IMR-90 (cell line): ENCODE measurements around the gene AHCYL2. TPM values are rescaled to one million over a fixed set of nuclear protein-coding genes. Genes with fewer than 3 reads are reported as not detected.

Experiments used
- ATAC-seq: fragments of 200-7000 bp; cut with Tn5 transposase; 2 replicates; pipeline ENCODE4 v1.9.1; 2020; ENCODE audit warnings: low read depth, mild to moderate bottlenecking, moderate library complexity
- BruUV-seq: library from RNA; stranded (reverse); fragments of 400-500 nt; replicated peaks from 2 replicates; lab custom pipeline; 2021; lab: Mats Ljungman, UMichigan
- CTCF ChIA-PET: fragments of 300-600 bp; formaldehyde crosslinking; extraction: SDS; loops from one replicate; lab custom pipeline; 2021; ENCODE audit warnings: antibody characterized with exemption; lab: Yijun Ruan, JAX
- POLR2A ChIA-PET: fragments of 300-600 bp; sonication (Branson Sonifier 250); formaldehyde crosslinking; loops from one replicate; lab custom pipeline; 2022; ENCODE audit warnings: antibody characterized with exemption; ENCODE audit not compliant: unreplicated experiment; lab: Charles Lee
- DNase-seq: peaks from one replicate; pipeline ENCODE4 v3.0.0; 2013
- H2AFZ ChIP-seq: replicated peaks from 2 replicates; pipeline ENCODE3; 2013; ENCODE audit warnings: low read length, mild to moderate bottlenecking; ENCODE audit not compliant: poor library complexity
- H2AK5ac ChIP-seq: 2 replicates; pipeline ENCODE4 v1.6.1; 2013; ENCODE audit warnings: low read depth, low read length, inconsistent platforms
- H2AK9ac ChIP-seq: replicated peaks from 2 replicates; pipeline ENCODE3; 2013; ENCODE audit warnings: mild to moderate bottlenecking, low read depth, low read length, moderate library complexity; ENCODE audit not compliant: poor library complexity
- H2BK120ac ChIP-seq: 2 replicates; pipeline ENCODE4 v1.6.1; 2013; ENCODE audit warnings: low read depth, low read length, inconsistent platforms
- H2BK15ac ChIP-seq: 3 replicates; pipeline ENCODE4 v1.6.1; 2013; ENCODE audit warnings: low read depth, low read length, inconsistent platforms
- H2BK20ac ChIP-seq: 2 replicates; pipeline ENCODE4 v1.6.1; 2013; ENCODE audit warnings: low read depth, mild to moderate bottlenecking, inconsistent platforms, low read length, moderate library complexity
- H2BK5ac ChIP-seq: 2 replicates; pipeline ENCODE4 v1.6.1; 2013; ENCODE audit warnings: mild to moderate bottlenecking, low read depth, low read length, inconsistent platforms; ENCODE audit not compliant: poor library complexity, severe bottlenecking
- H3K14ac ChIP-seq: replicated peaks from 2 replicates; pipeline ENCODE4 v1.6.1; 2013; ENCODE audit warnings: low read depth, low read length, inconsistent platforms
- H3K18ac ChIP-seq: 2 replicates; pipeline ENCODE4 v1.6.1; 2013; ENCODE audit warnings: low read depth, low read length, control low read depth
- H3K23ac ChIP-seq: 2 replicates; pipeline ENCODE4 v1.6.1; 2013; ENCODE audit warnings: low read depth, low read length, inconsistent platforms
- H3K27ac ChIP-seq: 2 replicates; pipeline ENCODE4 v1.5.1; 2013; ENCODE audit warnings: mild to moderate bottlenecking, control low read depth, low read length; ENCODE audit not compliant: insufficient read depth
- H3K27me3 ChIP-seq: 2 replicates; pipeline ENCODE4 v1.6.1; 2013; ENCODE audit warnings: low read length; ENCODE audit not compliant: control insufficient read depth, insufficient read depth
- H3K36me3 ChIP-seq: 2 replicates; pipeline ENCODE4 v1.6.1; 2013; ENCODE audit warnings: low read length, mixed read lengths; ENCODE audit not compliant: control insufficient read depth, insufficient read depth
- H3K4ac ChIP-seq: 2 replicates; pipeline ENCODE4 v1.6.1; 2013; ENCODE audit warnings: low read depth, low read length, inconsistent platforms
- H3K4me1 ChIP-seq: 2 replicates; pipeline ENCODE4 v1.6.1; 2013; ENCODE audit warnings: low read length, mixed read lengths; ENCODE audit not compliant: control insufficient read depth, insufficient read depth
- H3K4me2 ChIP-seq: 2 replicates; pipeline ENCODE4 v1.6.1; 2013; ENCODE audit warnings: low read depth, mild to moderate bottlenecking, control low read depth, low read length, moderate library complexity
- H3K4me3 ChIP-seq: 2 replicates; pipeline ENCODE4 v1.5.1; 2013; ENCODE audit warnings: low read depth, mild to moderate bottlenecking, control low read depth, low read length, moderate library complexity; ENCODE audit not compliant: insufficient read depth
- H3K56ac ChIP-seq: 2 replicates; pipeline ENCODE4 v1.6.1; 2013; ENCODE audit warnings: low read length, inconsistent platforms; ENCODE audit not compliant: insufficient read depth; ENCODE audit errors: extremely low read depth
- H3K79me1 ChIP-seq, 2 experiments: 2 replicates each; pipeline ENCODE4 v1.6.1; 2013; ENCODE audit warnings: low read length in 2 of 2, inconsistent platforms in 1 of 2, low read depth in 1 of 2
- H3K9ac ChIP-seq: 2 replicates; pipeline ENCODE4 v1.6.1; 2013; ENCODE audit warnings: low read depth, low read length, control low read depth
- H3K9me1 ChIP-seq: 2 replicates; pipeline ENCODE4 v1.6.1; 2013; ENCODE audit warnings: low read length, inconsistent platforms; ENCODE audit not compliant: insufficient read depth
- H3K9me3 ChIP-seq: 2 replicates; pipeline ENCODE4 v1.6.1; 2013; ENCODE audit warnings: low read length; ENCODE audit not compliant: control insufficient read depth, insufficient read depth
- H4K20me1 ChIP-seq: 2 replicates; pipeline ENCODE4 v1.6.1; 2013; ENCODE audit warnings: low read length, inconsistent platforms; ENCODE audit not compliant: insufficient read depth
- H4K5ac ChIP-seq: 2 replicates; pipeline ENCODE4 v1.6.1; 2013; ENCODE audit warnings: mild to moderate bottlenecking, low read depth, low read length, control low read depth
- H4K8ac ChIP-seq, 2 experiments: 2 replicates each; pipeline ENCODE4 v1.6.1; 2013; ENCODE audit warnings: low read depth in 2 of 2, low read length in 2 of 2, control low read depth in 1 of 2, inconsistent platforms in 1 of 2
- H4K91ac ChIP-seq: 2 replicates; pipeline ENCODE4 v1.6.1; 2013; ENCODE audit warnings: low read depth, low read length, inconsistent platforms; ENCODE audit not compliant: insufficient read depth
- BHLHE40 ChIP-seq: fragments of 150-350 bp; IDR thresholded peaks from 2 replicates; pipeline ENCODE4 v1.6.1; 2016; ENCODE audit warnings: mild to moderate bottlenecking, low read depth, low read length
- MAFK ChIP-seq: IDR thresholded peaks from 2 replicates; pipeline ENCODE4 v1.6.1; 2012; ENCODE audit warnings: low read depth, low read length, improper control_type of control experiment
- MXI1 ChIP-seq: IDR thresholded peaks from 2 replicates; pipeline ENCODE4 v1.6.1; 2012; ENCODE audit warnings: low read depth, mild to moderate bottlenecking, low read length, moderate library complexity, borderline replicate concordance
- RAD21 ChIP-seq: IDR thresholded peaks from 2 replicates; pipeline ENCODE4 v1.6.1; 2012; ENCODE audit warnings: low read length, improper control_type of control experiment
- RCOR1 ChIP-seq: IDR thresholded peaks from 2 replicates; pipeline ENCODE4 v1.6.1; 2012; ENCODE audit warnings: mild to moderate bottlenecking, low read length, improper control_type of control experiment; ENCODE audit not compliant: insufficient replicate concordance
- dilution Hi-C: fragments of 300-500 bp; cut with HindIII; formaldehyde crosslinking; loops from one replicate; pipeline ENCODE4 v1.14.3; 2018; ENCODE audit warnings: low sequenced_read_pairs; ENCODE audit not compliant: unreplicated experiment
- in situ Hi-C: fragments of 300-500 bp; cut with MboI; formaldehyde crosslinking; loops from 3 replicates; pipeline ENCODE4 v1.14.3; 2019; ENCODE audit warnings: low sequenced_read_pairs, inconsistent platforms, mixed read lengths
- intact Hi-C: fragments of 100-400 bp; cut with micrococcal nuclease; formaldehyde crosslinking; loops from 2 replicates; pipeline ENCODE4 v1.10.0; 2022
- polyA plus RNA-seq, 3 experiments: library from polyadenylated mRNA; depleted of rRNA; stranded (reverse); fragments of >200 nt; gene quantifications; 2 replicates each; pipeline ENCODE4 v1.2.3, GENCODE V29; 2012; ENCODE audit warnings: low replicate concordance in 1 of 3
- total RNA-seq: library from RNA; depleted of rRNA; stranded (reverse); fragments of >200 nt; gene quantifications from 2 replicates; pipeline ENCODE4 v1.2.3, GENCODE V29; 2012

AHCYL2 gene
- total and polyA plus RNA-seq, 2 of the 4 experiments (the other 2 are of a cell fraction): 5.7 to 7.6 TPM

- in situ Hi-C loops: no loop called here
- no peak overlapping the region for H3K23ac ChIP-seq
- ChIA-PET CTCF (no interaction called here), POLR2A (no interaction called here)
- no peak overlapping the region for H3K9ac ChIP-seq
- H2BK120ac ChIP-seq: no peak overlapping the region
- H2BK20ac ChIP-seq: no peak overlapping the region
- H4K8ac ChIP-seq: no peak overlapping the region
- no peak for TF ChIP-seq RCOR1
- TF ChIP-seq MXI1: no peak
- no peak for TF ChIP-seq MAFK
- no peak for TF ChIP-seq BHLHE40
- no peak for TF ChIP-seq RAD21
- BruUV-seq: no TSS peak
- H3K27me3 ChIP-seq: no peaks in the 10 kb centered on the region
- no peak for ATAC-seq
- H3K9me1 ChIP-seq: no peaks in the 10 kb centered on the region
- intact Hi-C loops: no loop called here
- no peaks in the 10 kb centered on the region for H4K20me1 ChIP-seq
- H3K9me3 ChIP-seq: no peaks in the 10 kb centered on the region
- H3K4me3 ChIP-seq: no peak overlapping the region
- no peaks in the 10 kb centered on the region for H3K79me1 ChIP-seq
- no peak overlapping the region for H2AFZ ChIP-seq
- H3K4me1 ChIP-seq: no peaks in the 10 kb centered on the region
- H3K18ac ChIP-seq: no peak overlapping the region
- no peak for DNase-seq
- no peak overlapping the region for H4K91ac ChIP-seq
- no peak overlapping the region for H3K4me2 ChIP-seq
- no peak overlapping the region for H3K27ac ChIP-seq
- no peak overlapping the region for H3K56ac ChIP-seq
- no peak overlapping the region for H2BK15ac ChIP-seq
- no peak overlapping the region for H3K14ac ChIP-seq
- dilution Hi-C loops: no loop called here
- no peak overlapping the region for H2AK5ac ChIP-seq
- H3K36me3 ChIP-seq: peaks cover 2% of the 10 kb centered on the region
- H2BK5ac ChIP-seq: no peak overlapping the region
- no peak overlapping the region for H2AK9ac ChIP-seq
- H3K4ac ChIP-seq: no peak overlapping the region
- no peak overlapping the region for H4K5ac ChIP-seq
These were observed 49.1 kb downstream of the AHCYL2 start for GRCh38 chr7:129273936-129274335.
